ENCODE results near the gene TDG.

GRCh38 chr12:103994235-103994634, 28.6 kb downstream of the TDG start:
- TF ChIP-seq CTCF (conservative IDR thresholded peaks at IDR 0.05; ENCODE audit: low read length), result no peak
- TF ChIP-seq EZH2phosphoT487 (IDR thresholded peaks at IDR 0.05; ENCODE audit: borderline replicate concordance, low read depth, low read length), result no peak

Measured in OCI-LY7 (cell line).